ENCODE data around the gene SHCBP1L. TPM values are rescaled to one million over a fixed set of nuclear protein-coding genes. Genes with fewer than 3 reads are reported as not detected.

SHCBP1L gene
- not detected in 2 replicates for total RNA-seq

DNA sequence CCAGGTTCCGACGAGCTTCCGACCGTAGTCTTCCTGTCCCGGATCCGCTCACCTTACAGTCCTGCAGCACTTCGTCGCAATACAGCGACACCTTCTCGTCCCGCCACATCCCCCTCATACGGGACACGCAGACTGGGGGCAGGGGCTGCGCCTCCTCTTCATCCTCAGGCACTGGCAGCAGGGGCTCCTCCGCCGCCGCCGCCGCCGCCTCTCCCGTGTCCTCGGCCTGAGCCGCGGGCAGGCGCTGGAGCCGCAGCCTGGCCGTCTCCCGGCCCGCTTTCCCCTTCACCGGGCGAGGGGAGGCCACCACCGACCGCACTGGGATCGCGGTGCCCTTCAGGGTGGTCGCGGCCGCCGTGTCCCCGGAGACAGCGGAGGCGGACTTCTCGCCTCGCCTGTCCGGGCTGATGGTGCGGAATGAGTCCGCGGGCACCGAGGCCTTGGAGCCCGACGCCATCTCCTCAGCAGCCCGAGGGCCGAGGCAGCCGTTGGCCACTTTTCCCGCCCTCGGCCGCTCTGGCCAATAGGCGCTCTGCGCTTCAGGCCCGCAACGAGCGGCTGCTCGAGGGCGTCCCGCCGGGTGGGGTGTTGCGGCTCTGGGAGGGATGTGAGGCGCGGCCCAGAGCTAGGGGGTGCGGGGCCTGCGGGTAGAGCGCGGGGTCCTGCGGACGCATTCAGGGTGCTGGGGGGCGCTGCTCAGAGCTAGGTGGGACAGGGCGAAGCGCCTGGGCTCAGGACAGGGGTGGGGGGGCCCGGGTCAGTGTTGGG is at the start of gene SHCBP1L:
Gene SHCBP1L, minus strand, starts transcription at position 490 of the 768 bp plus-strand sequence. Its CDS starts 33 bp downstream, at position 457.
- Mint-ChIP-seq H3K4me3 (ENCODE audit: low read depth) (no peak within 1 kb of the TSS), H3K27ac (no peak within 1 kb of the TSS), H3K9me3 (no peaks in the 10 kb centered on the region), H3K27me3 (ENCODE audit: low read depth) (peaks cover 27% of the 10 kb centered on the region), H3K36me3 (ENCODE audit: low read depth) (no peaks in the 10 kb centered on the region), H3K4me1 (ENCODE audit: low read depth) (no peaks in the 10 kb centered on the region)
- no peak for DNase-seq (ENCODE audit: low spot score)
- intact Hi-C loops (cut with micrococcal nuclease), result no loop called here

DNA sequence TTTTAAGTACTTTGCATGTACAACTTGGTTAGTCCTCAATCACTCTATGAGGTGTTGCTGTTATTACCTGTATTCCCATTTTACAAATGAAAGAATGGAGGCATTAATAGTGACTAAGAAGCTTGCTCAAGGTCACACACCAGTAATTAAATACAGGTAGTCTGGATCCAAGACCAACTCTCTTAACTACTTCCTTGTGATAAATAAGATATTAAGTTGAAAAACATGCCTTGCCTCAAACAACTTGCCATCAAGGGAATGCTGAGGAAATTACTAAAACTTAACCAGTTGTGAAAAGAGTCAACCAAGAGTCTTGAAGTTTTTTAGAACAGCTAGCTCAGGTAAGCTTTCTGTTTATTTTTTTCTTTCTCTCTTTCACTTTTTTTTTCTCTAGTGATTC is 49.3 kb upstream of the SHCBP1L start:
- Mint-ChIP-seq H3K27ac (no peak overlapping the region), H3K4me1 (ENCODE audit: low read depth) (no peaks in the 10 kb centered on the region), H3K4me3 (ENCODE audit: low read depth) (no peak overlapping the region), H3K27me3 (ENCODE audit: low read depth) (peaks cover 24% of the 10 kb centered on the region), H3K9me3 (no peaks in the 10 kb centered on the region), H3K36me3 (ENCODE audit: low read depth) (no peaks in the 10 kb centered on the region)
- DNase-seq (ENCODE audit: low spot score), result no peak
- intact Hi-C loops (cut with micrococcal nuclease), result no loop called here

DNA sequence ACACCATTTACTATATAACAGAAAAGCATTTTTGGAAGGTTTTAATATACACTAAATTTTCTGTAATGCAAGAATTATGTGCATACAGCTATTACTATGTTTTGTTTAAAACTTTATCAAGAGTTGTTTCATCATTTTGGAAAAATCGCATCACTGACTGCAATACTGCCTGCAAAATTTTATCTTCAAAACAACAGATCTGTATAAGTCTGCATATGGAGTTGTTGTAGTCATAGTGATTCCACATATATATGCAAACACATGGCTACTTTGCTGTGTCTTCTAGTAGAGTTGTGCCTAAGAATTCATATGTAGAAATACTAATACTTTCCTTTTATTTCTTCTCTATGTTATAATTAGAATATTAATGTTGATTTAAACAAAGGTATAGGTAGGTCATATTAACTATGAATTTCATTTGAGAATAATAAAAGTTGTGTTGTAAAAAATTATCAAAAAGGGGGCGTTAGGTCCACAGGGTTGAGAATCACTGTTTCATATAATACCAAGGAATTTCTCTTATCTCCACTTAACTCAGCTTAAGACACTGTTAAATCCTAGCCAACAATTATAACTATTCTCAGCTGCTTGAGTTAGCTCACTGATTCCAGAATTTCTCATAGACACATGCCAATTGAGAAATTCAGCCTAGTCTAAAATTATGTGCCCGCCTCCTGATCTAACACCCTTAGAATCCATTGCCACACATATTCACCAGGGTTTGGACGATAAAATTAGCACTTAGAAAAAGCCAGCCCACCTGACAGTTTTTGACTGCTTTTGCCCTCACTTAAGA is 47.4 kb upstream of the SHCBP1L start:
- H3K4me1 Mint-ChIP-seq (ENCODE audit: low read depth), result peaks cover 2% of the 10 kb centered on the region
- DNase-seq (ENCODE audit: low spot score), result no peak

DNA sequence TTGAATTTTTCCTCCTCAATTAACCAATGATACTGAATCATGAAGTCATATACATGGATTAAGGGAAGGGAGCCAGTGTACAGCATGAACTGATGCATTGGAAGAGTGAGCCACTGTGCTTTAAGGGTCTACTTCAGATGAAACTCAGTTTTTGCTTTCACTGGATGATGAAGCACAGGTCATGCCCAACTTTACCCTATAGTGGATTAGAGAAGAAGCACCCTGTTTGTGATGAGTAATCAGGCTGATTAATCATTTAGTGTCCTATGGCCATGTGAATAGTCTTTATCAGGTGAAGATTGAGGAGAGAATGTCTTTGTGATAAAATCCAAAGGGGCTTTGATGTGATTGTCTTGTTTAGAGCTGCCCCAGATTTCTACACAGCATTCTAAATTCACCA is 45.5 kb upstream of the SHCBP1L start:
- H3K4me3 Mint-ChIP-seq (ENCODE audit: low read depth), result no peak overlapping the region
- peaks cover 16% of the 10 kb centered on the region for H3K27me3 Mint-ChIP-seq (ENCODE audit: low read depth)
- H3K4me1 Mint-ChIP-seq (ENCODE audit: low read depth), result peaks cover 2% of the 10 kb centered on the region
- no peaks in the 10 kb centered on the region for H3K9me3 Mint-ChIP-seq
- no peaks in the 10 kb centered on the region for H3K36me3 Mint-ChIP-seq (ENCODE audit: low read depth)
- no peak overlapping the region for H3K27ac Mint-ChIP-seq
- DNase-seq (ENCODE audit: low spot score), result no peak
- intact Hi-C loops (cut with micrococcal nuclease), result no loop called here

More for the DNA sequence above, 47.4 kb upstream of the SHCBP1L start:
- Mint-ChIP-seq H3K27me3 (ENCODE audit: low read depth) (peaks cover 21% of the 10 kb centered on the region), H3K36me3 (ENCODE audit: low read depth) (no peaks in the 10 kb centered on the region), H3K27ac (no peak overlapping the region), H3K4me3 (ENCODE audit: low read depth) (no peak overlapping the region), H3K9me3 (no peaks in the 10 kb centered on the region)
- intact Hi-C loops (cut with micrococcal nuclease), result no loop called here

DNA sequence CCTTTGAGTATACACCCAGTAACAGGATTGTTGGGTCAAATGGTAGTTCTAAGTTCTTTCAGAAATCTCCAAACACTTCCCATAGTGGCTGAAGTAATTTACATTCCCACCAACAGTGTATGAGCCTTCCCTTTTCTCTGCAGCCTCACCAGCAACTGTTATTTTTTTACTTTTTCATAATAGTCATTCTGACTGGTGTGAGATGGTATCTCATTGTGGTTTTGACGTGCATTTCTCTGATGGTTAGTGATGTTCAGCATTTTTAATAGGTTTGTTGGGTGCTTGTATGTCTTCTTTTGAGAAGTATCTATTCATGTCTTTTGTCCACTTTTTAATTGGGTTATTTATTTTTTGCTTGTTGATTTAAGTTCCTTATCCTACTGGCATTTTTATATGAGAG is 43.9 kb upstream of the SHCBP1L start:
- no peaks in the 10 kb centered on the region for H3K9me3 Mint-ChIP-seq
- DNase-seq (ENCODE audit: low spot score), result no peak
- H3K4me3 Mint-ChIP-seq (ENCODE audit: low read depth), result no peak overlapping the region
- H3K36me3 Mint-ChIP-seq (ENCODE audit: low read depth), result no peaks in the 10 kb centered on the region
- peaks cover 2% of the 10 kb centered on the region for H3K4me1 Mint-ChIP-seq (ENCODE audit: low read depth)
- intact Hi-C loops (cut with micrococcal nuclease), result no loop called here
- no peak overlapping the region for H3K27ac Mint-ChIP-seq
- H3K27me3 Mint-ChIP-seq (ENCODE audit: low read depth), result peaks cover 20% of the 10 kb centered on the region

DNA sequence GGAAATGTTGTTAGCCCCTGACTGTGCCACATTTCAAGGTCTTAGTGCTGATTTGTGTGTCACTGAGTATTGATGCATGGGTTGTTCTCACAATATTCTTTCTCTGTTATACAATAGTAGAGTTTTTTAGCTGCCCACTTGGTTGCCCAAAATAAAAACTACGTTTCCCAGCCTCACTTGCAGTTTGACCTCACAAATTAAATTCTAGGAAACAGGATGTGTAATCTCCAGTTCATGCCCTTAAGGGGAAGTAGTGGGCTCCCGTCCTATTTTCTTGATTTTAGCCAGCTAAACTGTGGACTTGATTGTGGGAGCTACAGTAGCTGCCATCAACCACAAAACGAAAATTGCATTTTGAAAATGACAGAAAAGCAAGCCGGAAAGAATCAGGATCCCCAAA is 42.9 kb upstream of the SHCBP1L start:
- peaks cover 2% of the 10 kb centered on the region for H3K4me1 Mint-ChIP-seq (ENCODE audit: low read depth)
- peaks cover 19% of the 10 kb centered on the region for H3K27me3 Mint-ChIP-seq (ENCODE audit: low read depth)
- H3K36me3 Mint-ChIP-seq (ENCODE audit: low read depth), result no peaks in the 10 kb centered on the region
- no peak for DNase-seq (ENCODE audit: low spot score)
- intact Hi-C loops (cut with micrococcal nuclease), result no loop called here
- no peak overlapping the region for H3K27ac Mint-ChIP-seq
- no peak overlapping the region for H3K4me3 Mint-ChIP-seq (ENCODE audit: low read depth)
- H3K9me3 Mint-ChIP-seq, result no peaks in the 10 kb centered on the region

DNA sequence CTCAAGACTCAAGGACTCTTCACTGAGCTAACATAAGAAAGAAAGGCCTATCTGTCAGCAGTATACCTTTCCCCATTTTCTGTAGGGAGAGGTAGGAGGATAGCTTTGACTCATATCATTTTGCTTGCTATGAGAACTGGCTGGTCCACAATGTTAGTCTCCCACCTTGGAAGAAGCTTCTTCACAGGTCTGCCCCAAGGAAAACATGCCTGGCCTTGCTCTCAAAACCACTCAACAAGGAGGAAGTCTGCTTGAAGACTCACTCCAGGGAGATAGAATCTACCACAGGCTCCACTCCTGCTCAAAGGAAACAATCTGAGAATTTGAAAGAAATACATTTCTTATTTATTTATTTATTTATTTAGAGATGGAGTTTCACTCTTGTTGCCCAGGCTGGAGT is 40.8 kb upstream of the SHCBP1L start:
- Mint-ChIP-seq H3K4me3 (ENCODE audit: low read depth) (no peak overlapping the region), H3K27ac (no peak overlapping the region), H3K4me1 (ENCODE audit: low read depth) (peaks cover 2% of the 10 kb centered on the region), H3K27me3 (ENCODE audit: low read depth) (peaks cover 12% of the 10 kb centered on the region), H3K36me3 (ENCODE audit: low read depth) (no peaks in the 10 kb centered on the region), H3K9me3 (no peaks in the 10 kb centered on the region)
- intact Hi-C loops (cut with micrococcal nuclease), result no loop called here
- DNase-seq (ENCODE audit: low spot score), result no peak

DNA sequence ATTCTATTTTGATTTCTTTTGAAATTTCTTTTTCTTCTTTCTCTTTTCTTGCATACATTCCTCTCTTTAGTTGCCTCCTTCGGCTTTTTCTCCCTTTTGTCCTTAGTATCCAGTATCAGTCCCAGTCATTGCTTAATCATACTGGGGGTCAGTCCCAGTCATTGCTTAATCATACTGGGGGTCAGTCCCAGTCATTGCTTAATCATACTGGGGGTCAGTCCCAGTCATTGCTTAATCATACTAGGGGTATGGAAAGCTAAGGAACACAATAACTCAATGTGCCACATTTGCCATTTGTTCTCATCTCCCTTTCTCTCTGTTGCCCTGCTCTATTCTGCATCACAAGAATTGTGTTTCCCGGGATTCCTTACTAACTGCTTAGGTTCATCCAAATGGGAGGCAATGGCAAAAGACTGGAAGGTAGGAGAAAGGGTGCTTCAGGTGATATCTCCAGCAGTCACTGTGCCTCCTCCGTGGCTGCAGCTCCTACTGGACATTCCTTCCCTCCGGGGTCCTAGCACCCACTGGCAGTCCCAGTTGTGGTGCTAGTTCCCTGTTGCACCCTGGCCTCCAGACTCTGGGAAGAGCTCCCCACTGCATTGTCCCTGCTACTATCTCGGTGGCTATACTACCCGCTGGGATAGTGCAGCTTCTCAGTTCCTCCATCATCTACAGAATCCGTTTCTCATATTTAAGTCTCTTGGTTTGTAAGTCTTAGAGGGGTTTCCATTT is 37.6 kb upstream of the SHCBP1L start:
- Mint-ChIP-seq H3K27ac (no peak overlapping the region), H3K9me3 (no peaks in the 10 kb centered on the region), H3K36me3 (ENCODE audit: low read depth) (no peaks in the 10 kb centered on the region), H3K27me3 (ENCODE audit: low read depth) (peaks cover 11% of the 10 kb centered on the region), H3K4me3 (ENCODE audit: low read depth) (no peak overlapping the region), H3K4me1 (ENCODE audit: low read depth) (no peaks in the 10 kb centered on the region)
- DNase-seq (ENCODE audit: low spot score), result no peak
- intact Hi-C loops (cut with micrococcal nuclease), result no loop called here

DNA sequence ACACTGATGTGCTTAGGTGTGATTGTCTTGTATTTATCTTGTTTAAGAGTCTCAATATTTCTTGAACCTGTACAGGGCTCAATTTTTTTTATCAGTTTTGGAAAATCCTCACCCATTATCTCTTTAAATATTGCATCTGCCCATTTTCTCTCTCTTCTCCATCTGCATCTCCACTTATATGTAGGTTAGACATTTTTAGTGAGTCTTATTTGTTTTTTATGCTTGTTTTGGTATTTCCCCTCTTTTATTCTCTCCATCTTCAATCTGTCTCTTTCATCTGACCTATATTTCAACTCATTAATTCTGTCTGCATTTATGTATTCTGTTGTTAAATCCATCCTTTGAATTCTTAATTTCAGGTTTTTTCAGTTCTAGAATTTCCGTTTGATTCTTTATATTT is 32.9 kb upstream of the SHCBP1L start:
- Mint-ChIP-seq H3K9me3 (no peaks in the 10 kb centered on the region), H3K27me3 (ENCODE audit: low read depth) (peaks cover 3% of the 10 kb centered on the region), H3K4me3 (ENCODE audit: low read depth) (no peak overlapping the region), H3K36me3 (ENCODE audit: low read depth) (no peaks in the 10 kb centered on the region), H3K27ac (no peak overlapping the region), H3K4me1 (ENCODE audit: low read depth) (no peaks in the 10 kb centered on the region)
- DNase-seq (ENCODE audit: low spot score), result no peak
- intact Hi-C loops (cut with micrococcal nuclease), result no loop called here

DNA sequence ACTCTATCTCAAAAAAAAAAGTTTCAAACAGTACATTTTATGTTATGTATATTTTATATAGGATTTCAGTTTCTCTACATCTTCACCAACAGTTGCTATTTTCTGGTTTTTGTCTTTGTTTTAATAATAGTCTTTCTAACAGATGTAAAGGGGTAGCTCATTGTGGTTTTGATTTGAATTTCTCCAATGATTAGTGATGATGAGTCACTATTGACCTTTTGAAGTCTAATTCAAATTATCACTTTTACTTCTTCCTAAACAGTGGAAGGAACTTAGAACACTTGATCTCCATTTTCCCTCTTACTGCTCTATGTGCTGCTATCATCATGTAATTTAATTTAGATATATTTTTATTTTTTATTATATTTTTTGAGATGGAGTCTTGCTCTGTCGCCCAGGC is 31.7 kb upstream of the SHCBP1L start:
- no peak for DNase-seq (ENCODE audit: low spot score)
- Mint-ChIP-seq H3K27me3 (ENCODE audit: low read depth) (peaks cover 3% of the 10 kb centered on the region), H3K36me3 (ENCODE audit: low read depth) (no peaks in the 10 kb centered on the region)

DNA sequence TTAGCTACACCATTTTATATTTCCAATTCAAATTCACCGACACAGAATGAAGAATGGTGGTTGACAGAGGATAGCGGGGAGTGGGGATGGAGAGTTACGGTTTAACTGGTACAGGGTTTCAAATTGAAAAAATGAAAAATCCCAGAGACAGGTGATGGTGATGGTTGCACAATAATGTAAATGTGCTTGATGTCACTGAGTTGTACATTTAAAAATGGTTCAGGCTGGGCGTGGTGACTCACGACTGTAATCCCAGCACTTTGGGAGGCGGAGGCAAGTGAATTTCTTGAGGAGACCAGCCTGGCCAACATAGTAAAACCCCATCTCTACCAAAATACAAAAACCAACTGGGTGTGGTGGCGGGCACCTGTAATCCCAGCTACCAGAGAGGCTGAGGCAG is 31.2 kb upstream of the SHCBP1L start:
- Mint-ChIP-seq H3K4me1 (ENCODE audit: low read depth) (no peaks in the 10 kb centered on the region), H3K36me3 (ENCODE audit: low read depth) (no peaks in the 10 kb centered on the region), H3K27ac (no peak overlapping the region), H3K27me3 (ENCODE audit: low read depth) (peaks cover 3% of the 10 kb centered on the region), H3K9me3 (no peaks in the 10 kb centered on the region), H3K4me3 (ENCODE audit: low read depth) (no peak overlapping the region)
- no peak for DNase-seq (ENCODE audit: low spot score)
- intact Hi-C loops (cut with micrococcal nuclease), result no loop called here

More for the DNA sequence above, 31.7 kb upstream of the SHCBP1L start:
- H3K27ac Mint-ChIP-seq, result no peak overlapping the region
- no peaks in the 10 kb centered on the region for H3K9me3 Mint-ChIP-seq
- intact Hi-C loops (cut with micrococcal nuclease), result no loop called here
- no peak overlapping the region for H3K4me3 Mint-ChIP-seq (ENCODE audit: low read depth)
- no peaks in the 10 kb centered on the region for H3K4me1 Mint-ChIP-seq (ENCODE audit: low read depth)

DNA sequence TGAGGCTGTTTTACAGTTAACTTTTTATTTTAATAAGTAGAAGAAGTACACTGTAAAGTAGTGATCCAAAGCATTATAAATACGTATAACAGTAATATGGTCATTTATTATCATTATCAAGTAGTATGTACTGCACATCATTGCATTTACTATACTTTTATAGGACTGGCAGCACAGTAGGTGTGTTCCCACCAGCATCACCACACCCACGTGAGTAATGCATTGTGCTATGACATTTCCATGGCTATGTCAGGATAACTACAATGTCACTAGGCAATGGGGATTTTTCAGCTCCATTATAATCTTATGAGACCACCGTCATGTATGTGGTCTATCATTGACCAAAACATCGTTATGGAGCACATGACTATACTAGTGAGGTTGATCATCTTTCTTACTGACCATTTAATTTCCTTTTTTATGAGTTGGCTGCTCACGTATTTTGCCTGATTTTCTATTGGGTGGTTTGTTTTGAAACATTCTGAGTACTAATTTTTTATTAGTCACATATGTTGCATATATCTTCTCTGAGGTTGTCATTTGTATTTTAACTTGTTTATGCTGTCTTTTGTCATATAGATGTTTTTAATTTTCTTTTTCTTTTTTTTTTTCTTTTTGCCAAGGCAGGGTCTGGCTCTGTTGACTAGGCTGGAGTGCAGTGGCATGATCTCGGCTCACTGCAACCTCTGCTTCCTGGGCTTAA is 25.3 kb upstream of the SHCBP1L start:
- H3K36me3 Mint-ChIP-seq (ENCODE audit: low read depth), result no peaks in the 10 kb centered on the region
- no peak overlapping the region for H3K4me3 Mint-ChIP-seq (ENCODE audit: low read depth)
- DNase-seq (ENCODE audit: low spot score), result no peak
- H3K9me3 Mint-ChIP-seq, result no peaks in the 10 kb centered on the region
- H3K4me1 Mint-ChIP-seq (ENCODE audit: low read depth), result no peaks in the 10 kb centered on the region
- H3K27me3 Mint-ChIP-seq (ENCODE audit: low read depth), result peaks cover 5% of the 10 kb centered on the region
- H3K27ac Mint-ChIP-seq, result no peak overlapping the region
- intact Hi-C loops (cut with micrococcal nuclease), result no loop called here

Data from activated T-helper 2 cell treated with anti-CD3 and anti-CD28 coated beads, Interferon-gamma antibody, Interleukin-2, Interleukin-4, amounts not matched to agents 10 μg/mL and 5 μg/mL and 100 μg/mL, durations not matched to agents 14 hours and 24 hours and 36 hours (primary cell).